ENCODE data around the gene FHIT.

The FHIT gene

GRCh38 chr3:59766200-59766872, 1484.9 kb downstream of the FHIT start:
- no peaks in the 10 kb centered on the region for H3K9me3 Mint-ChIP-seq
- no peak overlapping the region for H3K27ac Mint-ChIP-seq
- peaks cover 4% of the 10 kb centered on the region for H3K27me3 Mint-ChIP-seq (ENCODE audit: low read depth, poor library complexity)
- H3K4me3 Mint-ChIP-seq, result no peak overlapping the region
- no peak for DNase-seq
- TF ChIP-seq, protein P1, sequence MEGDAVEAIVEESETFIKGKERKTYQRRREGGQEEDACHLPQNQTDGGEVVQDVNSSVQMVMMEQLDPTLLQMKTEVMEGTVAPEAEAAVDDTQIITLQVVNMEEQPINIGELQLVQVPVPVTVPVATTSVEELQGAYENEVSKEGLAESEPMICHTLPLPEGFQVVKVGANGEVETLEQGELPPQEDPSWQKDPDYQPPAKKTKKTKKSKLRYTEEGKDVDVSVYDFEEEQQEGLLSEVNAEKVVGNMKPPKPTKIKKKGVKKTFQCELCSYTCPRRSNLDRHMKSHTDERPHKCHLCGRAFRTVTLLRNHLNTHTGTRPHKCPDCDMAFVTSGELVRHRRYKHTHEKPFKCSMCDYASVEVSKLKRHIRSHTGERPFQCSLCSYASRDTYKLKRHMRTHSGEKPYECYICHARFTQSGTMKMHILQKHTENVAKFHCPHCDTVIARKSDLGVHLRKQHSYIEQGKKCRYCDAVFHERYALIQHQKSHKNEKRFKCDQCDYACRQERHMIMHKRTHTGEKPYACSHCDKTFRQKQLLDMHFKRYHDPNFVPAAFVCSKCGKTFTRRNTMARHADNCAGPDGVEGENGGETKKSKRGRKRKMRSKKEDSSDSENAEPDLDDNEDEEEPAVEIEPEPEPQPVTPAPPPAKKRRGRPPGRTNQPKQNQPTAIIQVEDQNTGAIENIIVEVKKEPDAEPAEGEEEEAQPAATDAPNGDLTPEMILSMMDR (IDR thresholded peaks at IDR 0.05), result no peak
- peaks cover 14% of the 10 kb centered on the region for H3K4me1 Mint-ChIP-seq
- no peaks in the 10 kb centered on the region for H3K36me3 Mint-ChIP-seq (ENCODE audit: low read depth)

GRCh38 chr3:59764171-59764570, 1487.1 kb downstream of the FHIT start:
- TF ChIP-seq, protein P1 (IDR thresholded peaks at IDR 0.05), result no peak
- no peaks in the 10 kb centered on the region for H3K36me3 Mint-ChIP-seq (ENCODE audit: low read depth)
- no peak overlapping the region for H3K4me3 Mint-ChIP-seq
- peaks cover 21% of the 10 kb centered on the region for H3K4me1 Mint-ChIP-seq
- no peak for DNase-seq
- no peaks in the 10 kb centered on the region for H3K9me3 Mint-ChIP-seq
- H3K27me3 Mint-ChIP-seq (ENCODE audit: low read depth, poor library complexity), result no peaks in the 10 kb centered on the region
- no peak overlapping the region for H3K27ac Mint-ChIP-seq

DNA sequence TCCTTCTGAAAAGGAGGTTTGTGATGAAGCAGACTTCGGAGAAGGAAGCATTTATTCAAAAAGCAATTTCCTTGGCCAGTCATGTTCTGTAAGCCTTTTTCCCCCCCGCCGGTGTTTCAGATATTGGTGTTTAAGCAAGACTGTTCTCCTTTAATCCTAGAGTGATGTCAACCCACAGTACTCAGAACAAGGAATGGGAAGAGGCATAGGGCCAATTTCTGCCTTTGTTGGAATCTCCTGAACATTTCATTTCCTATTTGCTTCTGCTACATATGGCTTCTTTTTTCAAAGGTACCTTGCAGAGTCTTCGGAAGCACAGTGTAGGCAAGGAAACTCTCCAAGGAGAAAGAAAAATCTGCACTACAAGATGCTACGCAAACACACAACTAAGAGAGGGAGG, 1488.3 kb downstream of the FHIT start:
- no peak overlapping the region for H3K4me3 Mint-ChIP-seq
- H3K4me1 Mint-ChIP-seq, result peaks cover 27% of the 10 kb centered on the region
- no peak for DNase-seq

DNA sequence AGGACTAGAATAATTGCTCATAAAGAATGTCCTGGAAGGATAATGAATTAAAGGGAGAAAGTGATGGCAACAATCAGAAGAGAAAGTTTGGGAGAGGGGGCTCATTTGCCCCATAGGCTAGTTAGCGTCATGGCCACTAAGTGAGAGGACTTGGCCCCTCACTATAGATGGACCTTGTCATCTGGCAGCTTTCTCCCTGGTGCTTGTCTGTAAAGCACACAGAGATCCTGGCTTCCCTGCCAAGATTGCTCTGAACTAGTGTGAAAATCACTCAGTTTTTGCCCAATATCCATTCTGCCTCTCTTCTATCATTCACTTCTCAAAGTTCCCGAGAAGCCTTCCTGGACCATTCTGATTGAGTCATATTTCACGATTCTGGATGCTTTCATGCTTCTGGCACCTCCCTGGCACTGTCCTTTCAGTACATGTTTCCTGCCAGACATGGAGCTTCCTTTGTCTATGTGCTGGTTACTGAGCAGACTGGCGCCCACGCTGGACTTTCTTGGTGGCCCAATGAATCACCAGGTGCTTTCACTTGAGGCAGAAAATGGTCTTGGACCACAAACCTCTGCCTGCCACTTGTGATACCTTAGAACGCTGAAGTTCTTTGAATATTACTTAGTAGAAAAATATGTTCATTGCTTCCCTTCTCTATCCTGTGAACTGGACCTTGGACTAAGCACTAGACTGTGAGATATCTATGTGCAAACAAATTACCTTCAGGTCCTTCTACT, 1491.8 kb downstream of the FHIT start:
- Mint-ChIP-seq H3K36me3 (ENCODE audit: low read depth) (no peaks in the 10 kb centered on the region), H3K27me3 (ENCODE audit: low read depth, poor library complexity) (no peaks in the 10 kb centered on the region), H3K27ac (no peak overlapping the region), H3K9me3 (no peaks in the 10 kb centered on the region), H3K4me1 (peaks cover 42% of the 10 kb centered on the region), H3K4me3 (no peak overlapping the region)
- no peak for DNase-seq
- TF ChIP-seq, protein P1 (IDR thresholded peaks at IDR 0.05), result no peak

More for the DNA sequence above, 1488.3 kb downstream of the FHIT start:
- Mint-ChIP-seq H3K27ac (no peak overlapping the region), H3K9me3 (no peaks in the 10 kb centered on the region), H3K36me3 (ENCODE audit: low read depth) (no peaks in the 10 kb centered on the region), H3K27me3 (ENCODE audit: low read depth, poor library complexity) (no peaks in the 10 kb centered on the region)
- TF ChIP-seq, protein P1 (IDR thresholded peaks at IDR 0.05), result no peak

DNA sequence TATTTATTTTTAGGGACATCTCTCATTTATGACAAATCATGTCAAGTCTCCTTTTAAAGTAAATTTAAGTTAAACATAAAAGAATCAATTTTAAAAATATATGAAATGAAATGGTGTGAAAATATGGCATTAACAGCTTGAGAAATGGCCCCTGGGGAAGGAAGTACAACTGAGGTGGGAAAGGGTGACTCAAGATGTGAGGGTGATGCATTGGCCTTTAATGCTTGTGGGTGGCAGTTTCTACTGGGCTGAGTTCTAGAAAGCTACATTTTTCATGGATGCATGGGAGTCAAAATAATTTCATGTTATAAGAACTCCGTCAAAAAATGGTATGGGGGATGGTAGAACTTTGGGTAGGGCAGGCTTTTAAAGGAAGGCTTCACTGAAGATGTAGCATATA, 1492.6 kb downstream of the FHIT start:
- H3K27ac Mint-ChIP-seq, result no peak overlapping the region
- H3K4me3 Mint-ChIP-seq, result no peak overlapping the region
- no peak for DNase-seq
- TF ChIP-seq, protein P1 (IDR thresholded peaks at IDR 0.05), result no peak
- peaks cover 46% of the 10 kb centered on the region for H3K4me1 Mint-ChIP-seq
- H3K9me3 Mint-ChIP-seq, result no peaks in the 10 kb centered on the region
- no peaks in the 10 kb centered on the region for H3K27me3 Mint-ChIP-seq (ENCODE audit: low read depth, poor library complexity)
- H3K36me3 Mint-ChIP-seq (ENCODE audit: low read depth), result no peaks in the 10 kb centered on the region
